Lower leg skin (tissue), 3 donors: ENCODE measurements around the gene NLRP11.
"Not testable (repeated sequence)": the region's sequence is repeated elsewhere in the genome, so short reads cannot be mapped to it uniquely, and the experiment has no call there.

ENCODE experiments used
- CTCF ChIP-seq, 3 donors: fragments of 450-650 bp; IDR thresholded peaks; one replicate each; pipeline ENCODE4 v1.5.1; 2016; ENCODE audit warnings: antibody characterized with exemption in 3 of 3, mild to moderate bottlenecking in 3 of 3, moderate library complexity in 2 of 3
- POLR2A ChIP-seq, 2 donors: fragments of 450-650 bp; IDR thresholded peaks; one replicate each; pipeline ENCODE4 v1.6.1; 2016 to 2017; ENCODE audit warnings: antibody characterized with exemption in 2 of 2, mild to moderate bottlenecking in 1 of 2, moderate library complexity in 1 of 2

GRCh38 chr19:55758797-55759196 is 73.0 kb downstream of the NLRP11 start, which contains the start of gene RFPL4A:
- TF ChIP-seq CTCF, POLR2A (IDR thresholded peaks at IDR 0.05): not testable (repeated sequence)
